ENCODE measurements around the gene TBX10.

The TBX10 gene

GRCh38 chr11:67656278-67656922 lies 16.8 kb upstream of the TBX10 start:
- Mint-ChIP-seq H3K36me3 (ENCODE audit: low read depth) (peaks cover 3% of the 10 kb centered on the region), H3K4me3 (no peak overlapping the region), H3K4me1 (ENCODE audit: low read depth) (peaks cover 1% of the 10 kb centered on the region), H3K27ac (no peak overlapping the region), H3K9me3 (peaks cover 8% of the 10 kb centered on the region), H3K27me3 (ENCODE audit: low read depth) (no peaks in the 10 kb centered on the region)
- DNase-seq (ENCODE audit: low spot score): no peak

- peaks cover 3% of the 10 kb centered on the region for H3K36me3 Mint-ChIP-seq (ENCODE audit: low read depth)
- H3K27me3 Mint-ChIP-seq (ENCODE audit: low read depth): no peaks in the 10 kb centered on the region
- H3K4me3 Mint-ChIP-seq: no peak overlapping the region
- peaks cover 8% of the 10 kb centered on the region for H3K9me3 Mint-ChIP-seq
- no peak for DNase-seq (ENCODE audit: low spot score)
- no peak overlapping the region for H3K27ac Mint-ChIP-seq
- peaks cover 7% of the 10 kb centered on the region for H3K4me1 Mint-ChIP-seq (ENCODE audit: low read depth)
These were observed 14.7 kb upstream of the TBX10 start for GRCh38 chr11:67654225-67654624.

GRCh38 chr11:67652965-67653845 lies 13.6 kb upstream of the TBX10 start:
- peaks cover 3% of the 10 kb centered on the region for H3K36me3 Mint-ChIP-seq (ENCODE audit: low read depth)
- no peak for DNase-seq (ENCODE audit: low spot score)
- no peak overlapping the region for H3K4me3 Mint-ChIP-seq
- no peak overlapping the region for H3K27ac Mint-ChIP-seq
- peaks cover 8% of the 10 kb centered on the region for H3K4me1 Mint-ChIP-seq (ENCODE audit: low read depth)
- peaks cover 8% of the 10 kb centered on the region for H3K9me3 Mint-ChIP-seq
- H3K27me3 Mint-ChIP-seq (ENCODE audit: low read depth): no peaks in the 10 kb centered on the region

GRCh38 chr11:67651976-67652781 lies 12.6 kb upstream of the TBX10 start:
- DNase-seq (ENCODE audit: low spot score): no peak
- Mint-ChIP-seq H3K27me3 (ENCODE audit: low read depth) (peaks cover 2% of the 10 kb centered on the region), H3K36me3 (ENCODE audit: low read depth) (peaks cover 3% of the 10 kb centered on the region), H3K4me1 (ENCODE audit: low read depth) (peaks cover 12% of the 10 kb centered on the region), H3K27ac (no peak overlapping the region), H3K4me3 (no peak overlapping the region), H3K9me3 (peaks cover 8% of the 10 kb centered on the region)

GRCh38 chr11:67649634-67650510 lies 10.3 kb upstream of the TBX10 start:
- Mint-ChIP-seq H3K9me3 (peaks cover 3% of the 10 kb centered on the region), H3K27ac (peak overlapping the region; percentile 87), H3K36me3 (ENCODE audit: low read depth) (no peaks in the 10 kb centered on the region), H3K4me3 (peak overlapping the region; percentile 84), H3K27me3 (ENCODE audit: low read depth) (peaks cover 2% of the 10 kb centered on the region), H3K4me1 (ENCODE audit: low read depth) (peaks cover 24% of the 10 kb centered on the region)
- DNase-seq (ENCODE audit: low spot score): no peak

- Mint-ChIP-seq H3K4me3 (no peak overlapping the region), H3K27ac (no peak overlapping the region), H3K4me1 (ENCODE audit: low read depth) (peaks cover 24% of the 10 kb centered on the region)
These were observed 9.4 kb upstream of the TBX10 start for GRCh38 chr11:67648796-67649613.

GRCh38 chr11:67648140-67648795 lies 8.7 kb upstream of the TBX10 start:
- no peaks in the 10 kb centered on the region for H3K36me3 Mint-ChIP-seq (ENCODE audit: low read depth)
- H3K9me3 Mint-ChIP-seq: no peaks in the 10 kb centered on the region
- peaks cover 24% of the 10 kb centered on the region for H3K4me1 Mint-ChIP-seq (ENCODE audit: low read depth)
- peak; percentile 25 for DNase-seq (ENCODE audit: low spot score)
- no peak overlapping the region for H3K27ac Mint-ChIP-seq
- H3K27me3 Mint-ChIP-seq (ENCODE audit: low read depth): peaks cover 2% of the 10 kb centered on the region
- peak overlapping the region; percentile 3 for H3K4me3 Mint-ChIP-seq

More at GRCh38 chr11:67648796-67649613, 9.4 kb upstream of the TBX10 start:
- no peaks in the 10 kb centered on the region for H3K36me3 Mint-ChIP-seq (ENCODE audit: low read depth)
- no peak for DNase-seq (ENCODE audit: low spot score)
- H3K27me3 Mint-ChIP-seq (ENCODE audit: low read depth): peaks cover 2% of the 10 kb centered on the region
- no peaks in the 10 kb centered on the region for H3K9me3 Mint-ChIP-seq

- H3K27ac Mint-ChIP-seq: no peak overlapping the region
- H3K4me1 Mint-ChIP-seq (ENCODE audit: low read depth): peaks cover 24% of the 10 kb centered on the region
- H3K4me3 Mint-ChIP-seq: no peak overlapping the region
- no peak for DNase-seq (ENCODE audit: low spot score)
- H3K36me3 Mint-ChIP-seq (ENCODE audit: low read depth): no peaks in the 10 kb centered on the region
- peaks cover 2% of the 10 kb centered on the region for H3K27me3 Mint-ChIP-seq (ENCODE audit: low read depth)
- no peaks in the 10 kb centered on the region for H3K9me3 Mint-ChIP-seq
These were observed 7.9 kb upstream of the TBX10 start for GRCh38 chr11:67647471-67647870.

GRCh38 chr11:67646535-67647336 lies 7.2 kb upstream of the TBX10 start:
- no peaks in the 10 kb centered on the region for H3K36me3 Mint-ChIP-seq (ENCODE audit: low read depth)
- peak overlapping the region; percentile 57 for H3K4me3 Mint-ChIP-seq
- H3K4me1 Mint-ChIP-seq (ENCODE audit: low read depth): peaks cover 24% of the 10 kb centered on the region
- H3K27ac Mint-ChIP-seq: peak overlapping the region; percentile 36
- peak; percentile 45 for DNase-seq (ENCODE audit: low spot score)
- peaks cover 2% of the 10 kb centered on the region for H3K27me3 Mint-ChIP-seq (ENCODE audit: low read depth)
- H3K9me3 Mint-ChIP-seq: no peaks in the 10 kb centered on the region

GRCh38 chr11:67645521-67646461 lies 6.2 kb upstream of the TBX10 start:
- Mint-ChIP-seq H3K36me3 (ENCODE audit: low read depth) (no peaks in the 10 kb centered on the region), H3K27me3 (ENCODE audit: low read depth) (peaks cover 2% of the 10 kb centered on the region), H3K4me3 (peak overlapping the region; percentile 57), H3K4me1 (ENCODE audit: low read depth) (peaks cover 24% of the 10 kb centered on the region), H3K27ac (peak overlapping the region; percentile 71), H3K9me3 (no peaks in the 10 kb centered on the region)
- no peak for DNase-seq (ENCODE audit: low spot score)

Data from T-helper 2 cell treated with Interferon-gamma antibody and Interleukin-4, amounts not matched to agents 5 μg/mL and 100 μg/mL, for 36 hours (primary cell).